ENCODE results near the gene INSIG1.

DNA sequence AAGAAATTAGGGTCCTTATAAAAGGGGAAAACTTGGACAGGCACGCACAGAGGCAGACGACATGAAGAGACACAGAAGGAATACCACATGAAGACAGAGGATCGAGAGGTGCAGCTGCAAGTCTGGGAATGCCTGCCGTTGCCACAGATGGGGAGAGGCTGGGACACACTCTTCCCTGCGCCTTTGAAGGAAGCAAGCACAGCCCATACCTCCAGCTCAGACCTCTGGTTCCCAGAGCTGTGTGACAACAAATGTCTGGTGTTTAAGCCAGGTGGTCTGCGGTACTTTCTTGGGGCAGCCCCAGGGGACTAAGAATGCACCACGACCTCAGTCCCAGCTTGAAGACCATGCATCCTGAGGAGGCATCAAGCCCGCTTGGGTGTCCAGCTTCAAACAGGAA, 18.3 kb downstream of the INSIG1 start:
- TF ChIP-seq POLR2AphosphoS5 (IDR thresholded peaks at IDR 0.05; ENCODE audit: low read depth): no peak
- TF ChIP-seq, protein P1, sequence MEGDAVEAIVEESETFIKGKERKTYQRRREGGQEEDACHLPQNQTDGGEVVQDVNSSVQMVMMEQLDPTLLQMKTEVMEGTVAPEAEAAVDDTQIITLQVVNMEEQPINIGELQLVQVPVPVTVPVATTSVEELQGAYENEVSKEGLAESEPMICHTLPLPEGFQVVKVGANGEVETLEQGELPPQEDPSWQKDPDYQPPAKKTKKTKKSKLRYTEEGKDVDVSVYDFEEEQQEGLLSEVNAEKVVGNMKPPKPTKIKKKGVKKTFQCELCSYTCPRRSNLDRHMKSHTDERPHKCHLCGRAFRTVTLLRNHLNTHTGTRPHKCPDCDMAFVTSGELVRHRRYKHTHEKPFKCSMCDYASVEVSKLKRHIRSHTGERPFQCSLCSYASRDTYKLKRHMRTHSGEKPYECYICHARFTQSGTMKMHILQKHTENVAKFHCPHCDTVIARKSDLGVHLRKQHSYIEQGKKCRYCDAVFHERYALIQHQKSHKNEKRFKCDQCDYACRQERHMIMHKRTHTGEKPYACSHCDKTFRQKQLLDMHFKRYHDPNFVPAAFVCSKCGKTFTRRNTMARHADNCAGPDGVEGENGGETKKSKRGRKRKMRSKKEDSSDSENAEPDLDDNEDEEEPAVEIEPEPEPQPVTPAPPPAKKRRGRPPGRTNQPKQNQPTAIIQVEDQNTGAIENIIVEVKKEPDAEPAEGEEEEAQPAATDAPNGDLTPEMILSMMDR (conservative IDR thresholded peaks at IDR 0.05; ENCODE audit: low read depth in 2 of 2): no peak
- TF ChIP-seq EZH2 (IDR thresholded peaks at IDR 0.05; ENCODE audit: low read depth, unreplicated experiment): no peak
- TF ChIP-seq, protein P2, sequence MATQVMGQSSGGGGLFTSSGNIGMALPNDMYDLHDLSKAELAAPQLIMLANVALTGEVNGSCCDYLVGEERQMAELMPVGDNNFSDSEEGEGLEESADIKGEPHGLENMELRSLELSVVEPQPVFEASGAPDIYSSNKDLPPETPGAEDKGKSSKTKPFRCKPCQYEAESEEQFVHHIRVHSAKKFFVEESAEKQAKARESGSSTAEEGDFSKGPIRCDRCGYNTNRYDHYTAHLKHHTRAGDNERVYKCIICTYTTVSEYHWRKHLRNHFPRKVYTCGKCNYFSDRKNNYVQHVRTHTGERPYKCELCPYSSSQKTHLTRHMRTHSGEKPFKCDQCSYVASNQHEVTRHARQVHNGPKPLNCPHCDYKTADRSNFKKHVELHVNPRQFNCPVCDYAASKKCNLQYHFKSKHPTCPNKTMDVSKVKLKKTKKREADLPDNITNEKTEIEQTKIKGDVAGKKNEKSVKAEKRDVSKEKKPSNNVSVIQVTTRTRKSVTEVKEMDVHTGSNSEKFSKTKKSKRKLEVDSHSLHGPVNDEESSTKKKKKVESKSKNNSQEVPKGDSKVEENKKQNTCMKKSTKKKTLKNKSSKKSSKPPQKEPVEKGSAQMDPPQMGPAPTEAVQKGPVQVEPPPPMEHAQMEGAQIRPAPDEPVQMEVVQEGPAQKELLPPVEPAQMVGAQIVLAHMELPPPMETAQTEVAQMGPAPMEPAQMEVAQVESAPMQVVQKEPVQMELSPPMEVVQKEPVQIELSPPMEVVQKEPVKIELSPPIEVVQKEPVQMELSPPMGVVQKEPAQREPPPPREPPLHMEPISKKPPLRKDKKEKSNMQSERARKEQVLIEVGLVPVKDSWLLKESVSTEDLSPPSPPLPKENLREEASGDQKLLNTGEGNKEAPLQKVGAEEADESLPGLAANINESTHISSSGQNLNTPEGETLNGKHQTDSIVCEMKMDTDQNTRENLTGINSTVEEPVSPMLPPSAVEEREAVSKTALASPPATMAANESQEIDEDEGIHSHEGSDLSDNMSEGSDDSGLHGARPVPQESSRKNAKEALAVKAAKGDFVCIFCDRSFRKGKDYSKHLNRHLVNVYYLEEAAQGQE (IDR thresholded peaks at IDR 0.05; ENCODE audit: unreplicated experiment): no peak
- TF ChIP-seq ZNF331 (CRISPR knock-in tag; IDR thresholded peaks at IDR 0.05; ENCODE audit: low read depth): no peak
- TF ChIP-seq STAT1 (IDR thresholded peaks at IDR 0.05; ENCODE audit: unreplicated experiment): no peak
- TF ChIP-seq EZH2phosphoT487 (IDR thresholded peaks at IDR 0.05; ENCODE audit: unreplicated experiment): no peak
- no peak for TF ChIP-seq CREB1 (CRISPR knock-in tag; IDR thresholded peaks at IDR 0.05; ENCODE audit: low read depth)
- TF ChIP-seq JUNB (IDR thresholded peaks at IDR 0.05; ENCODE audit: unreplicated experiment): no peak

Data from GM23338 (cell line).